ENCODE data around the gene SLC44A1.

The SLC44A1 gene

GRCh38 chr9:105341434-105342146 lies 97.1 kb downstream of the SLC44A1 start:
- DNase-seq, result no peak

DNA sequence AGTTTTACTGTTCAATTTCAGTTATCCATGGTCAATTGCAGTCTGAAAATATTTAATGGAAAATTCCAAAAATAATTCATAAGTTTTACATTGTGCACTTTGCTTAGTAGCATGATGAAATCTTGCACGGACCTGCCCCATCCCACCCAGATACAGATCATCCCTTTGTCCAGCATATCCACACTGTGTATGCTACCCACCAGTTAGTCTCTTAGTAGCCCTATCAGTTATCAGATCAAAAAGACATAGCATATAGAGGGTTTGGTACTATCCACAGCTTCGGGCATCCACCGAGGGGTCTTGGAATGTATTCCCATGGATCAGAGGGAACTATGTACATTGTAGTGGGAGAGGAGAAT lies 97.7 kb downstream of the SLC44A1 start:
- DNase-seq, result no peak

- DNase-seq, result no peak
These were observed 99.8 kb downstream of the SLC44A1 start for GRCh38 chr9:105344283-105344682.

GRCh38 chr9:105345626-105346025 lies 101.2 kb downstream of the SLC44A1 start:
- DNase-seq, result no peak

GRCh38 chr9:105346273-105346672 lies 101.8 kb downstream of the SLC44A1 start:
- DNase-seq, result no peak

DNA sequence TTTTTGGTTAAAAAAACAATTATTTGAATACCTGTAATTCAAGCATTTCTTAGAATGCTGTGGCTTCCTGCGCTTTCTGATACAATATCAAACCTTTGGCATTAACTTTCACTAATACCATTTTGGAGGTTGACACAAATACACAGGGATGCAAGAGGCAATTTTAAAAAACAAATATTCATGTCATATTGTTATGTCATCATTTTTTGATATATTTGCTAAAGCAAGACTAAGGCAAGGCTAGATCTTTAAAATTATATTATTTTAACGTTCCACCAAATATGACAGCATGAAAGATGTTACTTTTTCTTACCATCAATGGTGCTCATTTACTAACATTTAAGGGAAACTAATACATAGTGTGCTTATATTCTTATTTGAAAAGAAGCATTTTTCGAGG lies 110.0 kb downstream of the SLC44A1 start:
- DNase-seq, result no peak

DNA sequence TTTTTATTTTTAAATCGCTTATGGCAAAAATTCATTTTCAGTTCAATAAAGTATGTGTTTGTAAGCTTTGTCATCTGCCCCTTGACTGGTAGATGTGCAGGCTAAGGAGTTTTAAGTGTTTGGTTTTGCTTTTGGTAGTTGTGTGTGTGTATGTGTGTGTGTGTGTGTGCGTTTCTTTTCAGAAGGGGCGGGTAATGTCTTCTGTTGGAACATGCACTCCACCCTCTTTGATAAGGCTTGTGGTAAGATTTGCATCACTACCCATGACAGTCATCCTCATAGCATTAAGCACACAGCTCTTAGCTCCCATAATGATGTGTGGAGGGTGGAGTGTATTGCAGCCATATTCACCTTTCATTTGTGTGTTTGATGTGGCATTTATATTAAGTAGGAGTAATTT lies 111.3 kb downstream of the SLC44A1 start:
- DNase-seq, result no peak

- DNase-seq, result no peak
These were observed 113.5 kb downstream of the SLC44A1 start for GRCh38 chr9:105357937-105358336.

- DNase-seq, result no peak
These were observed 115.4 kb downstream of the SLC44A1 start for GRCh38 chr9:105359892-105360291.

- no peak for DNase-seq
These were observed 115.9 kb downstream of the SLC44A1 start for GRCh38 chr9:105360344-105360743.

DNA sequence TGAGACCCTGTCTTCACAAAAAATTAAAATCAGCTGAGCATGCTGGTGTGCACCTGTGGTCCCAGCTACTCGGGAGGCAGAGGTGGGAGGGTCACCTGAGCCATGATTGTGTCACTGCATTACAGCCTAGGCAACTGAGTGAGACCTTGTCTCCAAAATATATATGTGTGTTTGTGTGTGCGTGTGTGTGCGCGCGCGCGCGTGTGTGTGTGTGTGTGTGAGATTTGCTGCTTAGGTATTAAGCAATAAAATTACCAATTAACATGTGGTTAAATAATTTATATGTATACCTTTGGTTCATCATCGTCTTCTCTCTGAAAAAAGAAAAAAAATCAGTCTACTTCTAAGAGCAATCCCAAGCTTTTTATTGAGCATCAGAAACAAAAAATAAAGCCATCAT lies 117.4 kb downstream of the SLC44A1 start:
- no peak for DNase-seq

DNA sequence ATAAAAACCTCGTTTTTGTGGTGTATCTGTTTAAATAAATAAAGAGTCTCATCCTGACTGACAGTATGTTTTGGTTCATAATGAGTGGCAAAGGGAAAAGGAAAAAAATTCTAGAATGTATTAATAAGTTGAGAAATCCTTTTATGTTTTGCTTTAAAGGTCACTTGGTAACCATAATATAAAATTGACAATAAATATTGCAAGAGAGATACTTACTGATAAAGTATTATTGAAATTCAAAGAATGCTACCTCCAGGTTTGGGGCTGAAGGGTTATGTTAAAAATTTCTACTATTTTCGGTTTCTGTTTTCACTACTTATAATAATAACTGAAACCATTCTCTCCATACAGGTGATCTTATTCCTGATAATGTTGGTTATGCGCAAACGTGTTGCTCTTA lies 118.0 kb downstream of the SLC44A1 start:
- DNase-seq, result no peak

GRCh38 chr9:105363837-105364236 lies 119.4 kb downstream of the SLC44A1 start:
- no peak for DNase-seq

DNA sequence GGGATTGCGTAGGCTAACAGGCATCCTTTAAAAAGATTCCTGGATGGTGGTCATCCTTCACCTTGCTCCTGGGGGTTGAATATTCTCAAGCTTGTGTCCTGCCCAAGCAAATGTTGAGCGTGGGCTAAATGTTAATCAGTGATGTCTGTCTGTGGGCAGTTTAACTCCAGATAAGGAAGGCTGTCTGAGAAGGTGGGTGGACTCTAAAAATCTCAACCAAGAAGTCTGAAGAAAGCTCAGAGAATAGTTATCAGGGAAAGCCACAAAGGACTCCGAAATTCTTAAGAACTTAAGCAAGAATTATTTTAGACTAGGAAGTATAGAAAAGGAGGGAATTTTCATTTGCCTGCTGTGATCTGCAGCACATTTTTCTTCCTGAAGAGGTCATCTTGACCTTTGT lies 125.5 kb downstream of the SLC44A1 start:
- DNase-seq, result no peak

- DNase-seq, result no peak
These were observed 129.3 kb downstream of the SLC44A1 start for GRCh38 chr9:105373723-105374122.

GRCh38 chr9:105375323-105375722 lies 130.9 kb downstream of the SLC44A1 start:
- no peak for DNase-seq

- no peak for DNase-seq
These were observed 132.4 kb downstream of the SLC44A1 start for GRCh38 chr9:105376893-105377292.

DNA sequence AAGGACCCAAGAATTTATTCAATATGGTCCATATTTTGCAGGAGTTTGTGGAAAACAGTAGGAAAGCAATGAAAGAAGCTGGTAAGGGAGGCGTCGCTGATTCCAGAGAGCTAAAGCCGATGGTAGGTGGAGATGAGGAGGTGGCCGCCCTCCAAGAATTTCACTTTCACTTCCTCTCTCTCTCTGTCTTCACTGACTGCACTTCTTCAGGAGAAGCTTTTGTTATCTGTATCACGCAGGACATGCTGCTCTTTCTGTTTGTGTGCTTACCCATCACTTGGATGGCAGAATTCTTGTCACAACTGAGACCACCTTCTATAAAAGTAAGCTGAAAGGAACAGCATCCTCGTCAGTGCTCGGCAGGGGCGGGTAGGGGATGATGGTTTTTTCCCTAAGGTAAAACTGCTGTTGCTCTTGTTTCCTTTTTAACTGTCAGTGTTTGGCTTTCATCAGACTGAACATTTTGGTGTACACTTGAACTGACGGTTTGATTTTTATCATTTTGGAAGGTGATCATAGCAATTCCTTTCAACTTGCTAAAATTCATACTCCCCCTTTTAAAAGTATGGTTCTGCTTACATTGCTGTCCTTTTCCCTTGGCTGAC lies 141.0 kb downstream of the SLC44A1 start:
- no peak for DNase-seq

DNA sequence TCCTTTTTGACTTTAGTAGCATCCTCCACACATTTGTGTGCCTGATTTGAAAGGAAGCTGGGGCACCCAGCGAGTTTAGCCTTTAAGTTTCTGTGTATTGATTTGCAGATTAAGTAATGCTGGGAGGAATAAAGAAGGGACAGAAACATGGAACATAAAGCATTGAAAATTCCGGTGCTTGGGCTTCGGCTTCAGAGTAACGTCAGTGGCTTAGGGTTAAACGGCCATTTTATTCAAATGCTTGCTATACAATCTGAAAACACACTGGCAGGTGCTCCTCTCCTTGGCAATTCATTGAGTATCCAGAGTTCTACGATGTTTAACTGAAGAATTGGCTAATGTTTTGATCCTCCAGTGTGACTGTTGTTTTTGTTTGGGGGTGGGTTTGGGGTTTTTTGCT lies 145.3 kb downstream of the SLC44A1 start:
- DNase-seq, result no peak

GRCh38 chr9:105390871-105391270 lies 146.4 kb downstream of the SLC44A1 start:
- DNase-seq, result no peak

- no peak for DNase-seq
These were observed 146.8 kb downstream of the SLC44A1 start for GRCh38 chr9:105391288-105391687.

- DNase-seq, result no peak
These were observed 148.1 kb downstream of the SLC44A1 start for GRCh38 chr9:105392531-105392930.

GRCh38 chr9:105393576-105394344 lies 149.3 kb downstream of the SLC44A1 start:
- no peak for DNase-seq

GRCh38 chr9:105396441-105396840 lies 152.0 kb downstream of the SLC44A1 start:
- no peak for DNase-seq

Data from stimulated activated CD4-positive, alpha-beta T cell treated with anti-CD3 and anti-CD28 coated beads, Interleukin-12 subunit alpha, Interleukin-12 subunit beta, amount 100 ng/mL, for 4 hours (primary cell).